OCI-LY3 (cell line): ENCODE results near the gene MSI2.

ENCODE experiments used
- CTCF ChIP-seq: fragments of 200-600, 300-600 bp; sonication (generic); IDR thresholded peaks from 2 replicates; pipeline ENCODE4 v1.5.1; 2014; ENCODE audit warnings: antibody characterized with exemption, low read length, low read depth
- EZH2phosphoT487 ChIP-seq: fragments of 200-600 bp; shearing (Covaris generic); IDR thresholded peaks from 2 replicates; pipeline ENCODE4 v1.6.1; 2018; ENCODE audit warnings: antibody characterized with exemption, mixed run types, low read depth

- no peak for TF ChIP-seq CTCF
- no peak for TF ChIP-seq EZH2phosphoT487
Measured at GRCh38 chr17:57535249-57535966, 279.1 kb downstream of the MSI2 start.
